Breast epithelium (tissue), 4 donors: ENCODE data around the gene ASB18. TPM values are rescaled to one million over a fixed set of nuclear protein-coding genes. Genes with fewer than 3 reads are reported as not detected.

Experiments
- DNase-seq, 2 donors: peaks; one replicate each; pipeline ENCODE4 v3.0.0-alpha.2; 2019; ENCODE audit warnings: low spot score in 2 of 2
- H3K27ac ChIP-seq, 2 donors: fragments of 200-600 bp; sonication (generic) in 1 of 2; one replicate each; pipeline ENCODE4 v1.5.1; 2016 to 2019; ENCODE audit warnings: mild to moderate bottlenecking in 1 of 2
- H3K27me3 ChIP-seq, 2 donors: fragments of 200-600 bp; sonication (generic) in 1 of 2; one replicate each; pipeline versions ENCODE4 v1.5.1 to v1.6.0; 2017 to 2019; ENCODE audit warnings: control low read depth in 1 of 2, mild to moderate bottlenecking in 1 of 2
- H3K36me3 ChIP-seq: fragments of 200-600 bp; one replicate; pipeline ENCODE4 v1.5.1; 2019
- H3K4me1 ChIP-seq, 2 donors: fragments of 200-600 bp; sonication (generic); one replicate each; pipeline ENCODE4 v1.5.1; 2016 to 2019; ENCODE audit warnings: control low read depth in 1 of 2
- H3K4me3 ChIP-seq, 3 donors: fragments of 200-600 bp; sonication (generic); 1 replicate in 2 of 3; 2 replicates in 1 of 3; pipeline ENCODE4 v1.5.1; 2016 to 2019; ENCODE audit warnings: mild to moderate bottlenecking in 3 of 3, moderate library complexity in 2 of 3
- H3K9me3 ChIP-seq, 2 donors: fragments of 200-600 bp; sonication (generic) in 1 of 2; one replicate each; pipeline ENCODE4 v1.5.1; 2016 to 2019; ENCODE audit warnings: control low read depth in 1 of 2
- CTCF ChIP-seq, 3 donors: fragments of 450-650 bp; IDR thresholded peaks; one replicate each; pipeline ENCODE4 v1.5.1; 2016 to 2017; ENCODE audit warnings: antibody characterized with exemption in 3 of 3, mild to moderate bottlenecking in 3 of 3, moderate library complexity in 3 of 3
- POLR2A ChIP-seq: fragments of 450-650 bp; IDR thresholded peaks from one replicate; pipeline ENCODE4 v1.6.1; 2016; ENCODE audit warnings: antibody characterized with exemption, mild to moderate bottlenecking, moderate library complexity
- POLR2AphosphoS5 ChIP-seq, 3 donors: sonication (generic); formaldehyde crosslinking; IDR thresholded peaks; one replicate each; pipeline ENCODE4 v1.6.1; 2017; ENCODE audit warnings: antibody characterized with exemption in 3 of 3
- intact Hi-C: fragments of 100-400 bp; cut with DNase I; formaldehyde crosslinking; loops from one replicate; pipeline ENCODE4 v1.15.1; 2023; ENCODE audit warnings: low total_unique reads
- total RNA-seq, 3 donors: library from RNA; depleted of rRNA; stranded (reverse); fragments of >200 nt; gene quantifications; one replicate each; pipeline ENCODE4 v1.1.0, GENCODE V29; 2016

ASB18 gene
- total RNA-seq, 3 donors from 2014 or later: not detected

GRCh38 chr2:236170590-236171165, 93.5 kb downstream of the ASB18 start:
- peaks cover 16 to 25% of the 10 kb centered on the region in 2 donors for H3K4me1 ChIP-seq
- H3K4me3 ChIP-seq: no peak overlapping the region
- H3K27me3 ChIP-seq: peaks cover 21 to 93% of the 10 kb centered on the region in 2 donors
- no peak overlapping the region for H3K27ac ChIP-seq
- intact Hi-C loops: loop anchor here (10.0 kb wide), 1 partner anchor 406 kb away; no protein-coding TSS in a partner anchor
- H3K9me3 ChIP-seq: no peaks in the 10 kb centered on the region
- no peak for TF ChIP-seq POLR2A
- no peak for TF ChIP-seq CTCF (IDR thresholded peaks at IDR 0.05)
- no peak for TF ChIP-seq POLR2AphosphoS5 (IDR thresholded peaks at IDR 0.05)
- no peaks in the 10 kb centered on the region for H3K36me3 ChIP-seq
- DNase-seq: no peak

- Histone ChIP-seq H3K9me3 (no peaks in the 10 kb centered on the region), H3K4me1 (peaks cover 16 to 25% of the 10 kb centered on the region in 2 donors), H3K27ac (no peak overlapping the region), H3K36me3 (no peaks in the 10 kb centered on the region), H3K4me3 (no peak overlapping the region), H3K27me3 (peaks cover 21 to 100% of the 10 kb centered on the region in 2 donors)
- TF ChIP-seq POLR2A (no peak), CTCF (IDR thresholded peaks at IDR 0.05) (no peak), POLR2AphosphoS5 (IDR thresholded peaks at IDR 0.05) (no peak)
- intact Hi-C loops: loop anchor here (10.0 kb wide), 1 partner anchor 405 kb away; no protein-coding TSS in a partner anchor
- no peak for DNase-seq
Observed at GRCh38 chr2:236169741-236170589, 94.2 kb downstream of the ASB18 start.

GRCh38 chr2:236169151-236169721, 95.0 kb downstream of the ASB18 start:
- no peak for DNase-seq
- peaks cover 26 to 100% of the 10 kb centered on the region in 2 donors for H3K27me3 ChIP-seq

GRCh38 chr2:236168110-236169080, 95.8 kb downstream of the ASB18 start, which contains the start of gene GBX2:
Gene GBX2, minus strand, starts transcription at chr2:236168386. Its CDS starts 415 bp downstream, at chr2:236167971.
- DNase-seq: no peak

More at GRCh38 chr2:236169151-236169721, 95.0 kb downstream of the ASB18 start:
- H3K4me1 ChIP-seq: peaks cover 20 to 25% of the 10 kb centered on the region in 2 donors
- intact Hi-C loops: no loop called here
- H3K36me3 ChIP-seq: no peaks in the 10 kb centered on the region
- TF ChIP-seq POLR2A (no peak), CTCF (IDR thresholded peaks at IDR 0.05) (no peak), POLR2AphosphoS5 (IDR thresholded peaks at IDR 0.05) (no peak)
- H3K4me3 ChIP-seq: no peak overlapping the region
- H3K27ac ChIP-seq: no peak overlapping the region
- no peaks in the 10 kb centered on the region for H3K9me3 ChIP-seq

More at GRCh38 chr2:236168110-236169080, 95.8 kb downstream of the ASB18 start, which contains the start of gene GBX2:
- no peaks in the 10 kb centered on the region for H3K36me3 ChIP-seq
- intact Hi-C loops: no loop called here
- TF ChIP-seq CTCF (IDR thresholded peaks at IDR 0.05) (no peak), POLR2A (no peak), POLR2AphosphoS5 (IDR thresholded peaks at IDR 0.05) (no peak)
- H3K27ac ChIP-seq: no peak within 1 kb of the TSS
- H3K27me3 ChIP-seq: peaks cover 26 to 100% of the 10 kb centered on the region in 2 donors
- peak within 1 kb of the TSS; percentile 29 to 71 (median 41) for H3K4me3 ChIP-seq
- H3K9me3 ChIP-seq: no peaks in the 10 kb centered on the region
- H3K4me1 ChIP-seq: peaks cover 23 to 25% of the 10 kb centered on the region in 2 donors
